Stimulated activated CD8-positive, alpha-beta memory T cell treated with anti-CD3 and anti-CD28 coated beads, Interleukin-15, amount 100 ng/mL, for 48 hours (primary cell): ENCODE measurements around the gene ZNF655.

Experiments
- DNase-seq, 2 donors: peaks; one replicate each; pipeline ENCODE4 v3.0.0-alpha.2; 2020; ENCODE audit warnings: low read depth in 2 of 2

The ZNF655 gene

GRCh38 chr7:99606531-99606930 is 48.1 kb downstream of the ZNF655 start:
- no peak for DNase-seq

GRCh38 chr7:99607548-99607947 is 49.1 kb downstream of the ZNF655 start:
- no peak for DNase-seq

- DNase-seq, result no peak
Measured at GRCh38 chr7:99614495-99614894, 56.1 kb downstream of the ZNF655 start.

GRCh38 chr7:99615989-99616358 is 57.5 kb downstream of the ZNF655 start:
- DNase-seq, result no peak

- DNase-seq, result peak; percentile 78 to 84
Measured at GRCh38 chr7:99616359-99617191, 58.1 kb downstream of the ZNF655 start, which contains the start of gene ZSCAN25. TSS of gene ZSCAN25 (plus strand) at chr7:99616946. CDS start at chr7:99619607, 2,661 bp downstream.

GRCh38 chr7:99617192-99617781 is 58.8 kb downstream of the ZNF655 start:
- DNase-seq, result no peak

GRCh38 chr7:99618726-99619125 is 60.3 kb downstream of the ZNF655 start:
- DNase-seq, result no peak

GRCh38 chr7:99619571-99620130 is 61.2 kb downstream of the ZNF655 start:
- DNase-seq, result no peak

- no peak for DNase-seq
Measured at GRCh38 chr7:99621271-99621670, 62.8 kb downstream of the ZNF655 start.

GRCh38 chr7:99622596-99622995 is 64.2 kb downstream of the ZNF655 start:
- no peak for DNase-seq

GRCh38 chr7:99623091-99623693 is 64.8 kb downstream of the ZNF655 start:
- peak; percentile 42 to 55 for DNase-seq

GRCh38 chr7:99623702-99624447 is 65.4 kb downstream of the ZNF655 start:
- peak in 1 of 2 donors; percentile 43 for DNase-seq

- peak; percentile 72 to 73 for DNase-seq
Measured at GRCh38 chr7:99624484-99624883, 66.0 kb downstream of the ZNF655 start.

GRCh38 chr7:99625321-99625720 is 66.9 kb downstream of the ZNF655 start:
- DNase-seq, result no peak

- DNase-seq, result no peak
Measured at GRCh38 chr7:99625961-99626360, 67.5 kb downstream of the ZNF655 start.
